ENCODE measurements around the gene CNIH3. TPM values are rescaled to one million over a fixed set of nuclear protein-coding genes. Genes with fewer than 3 reads are reported as not detected.

Gene CNIH3
- total RNA-seq, 2 donors from 2014 or later, result 0.36 to 7.2 TPM

DNA sequence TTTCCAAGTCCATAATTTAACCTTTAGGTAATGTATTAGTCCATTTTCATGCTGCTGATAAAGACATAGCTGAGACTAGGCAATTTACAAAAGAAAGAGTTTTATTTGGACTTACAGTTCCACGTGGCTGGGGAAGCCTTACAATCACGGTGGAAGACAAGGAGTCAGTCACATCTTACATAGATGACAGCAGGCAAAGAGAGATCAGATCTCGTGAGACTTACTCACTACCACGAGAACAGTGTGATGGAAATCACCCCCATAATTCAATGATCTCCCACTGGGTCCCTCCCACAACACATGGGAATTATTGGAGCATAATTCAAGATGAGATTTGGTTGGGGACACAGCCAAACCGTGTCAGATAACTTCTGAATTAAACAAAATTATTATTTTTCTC is 44.0 kb downstream of the CNIH3 start:
- DNase-seq (ENCODE audit: low spot score), result no peak
- H3K36me3 ChIP-seq, result no peaks in the 10 kb centered on the region
- no peaks in the 10 kb centered on the region for H3K27me3 ChIP-seq (replicated peaks; ENCODE audit: insufficient read depth)
- intact Hi-C loops (cut with DNase I), result no loop called here
- H3K27ac ChIP-seq, result no peak overlapping the region
- TF ChIP-seq, protein P1, sequence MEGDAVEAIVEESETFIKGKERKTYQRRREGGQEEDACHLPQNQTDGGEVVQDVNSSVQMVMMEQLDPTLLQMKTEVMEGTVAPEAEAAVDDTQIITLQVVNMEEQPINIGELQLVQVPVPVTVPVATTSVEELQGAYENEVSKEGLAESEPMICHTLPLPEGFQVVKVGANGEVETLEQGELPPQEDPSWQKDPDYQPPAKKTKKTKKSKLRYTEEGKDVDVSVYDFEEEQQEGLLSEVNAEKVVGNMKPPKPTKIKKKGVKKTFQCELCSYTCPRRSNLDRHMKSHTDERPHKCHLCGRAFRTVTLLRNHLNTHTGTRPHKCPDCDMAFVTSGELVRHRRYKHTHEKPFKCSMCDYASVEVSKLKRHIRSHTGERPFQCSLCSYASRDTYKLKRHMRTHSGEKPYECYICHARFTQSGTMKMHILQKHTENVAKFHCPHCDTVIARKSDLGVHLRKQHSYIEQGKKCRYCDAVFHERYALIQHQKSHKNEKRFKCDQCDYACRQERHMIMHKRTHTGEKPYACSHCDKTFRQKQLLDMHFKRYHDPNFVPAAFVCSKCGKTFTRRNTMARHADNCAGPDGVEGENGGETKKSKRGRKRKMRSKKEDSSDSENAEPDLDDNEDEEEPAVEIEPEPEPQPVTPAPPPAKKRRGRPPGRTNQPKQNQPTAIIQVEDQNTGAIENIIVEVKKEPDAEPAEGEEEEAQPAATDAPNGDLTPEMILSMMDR (IDR thresholded peaks at IDR 0.05), result no peak
- TF ChIP-seq POLR2AphosphoS5 (IDR thresholded peaks at IDR 0.05), result no peak
- no peak for TF ChIP-seq POLR2A (IDR thresholded peaks at IDR 0.05)
- WGBS, result 69% methylated on average over 5 of the region's 5 CpGs
- no peaks in the 10 kb centered on the region for H3K4me1 ChIP-seq (replicated peaks)
- no peaks in the 10 kb centered on the region for H3K9me3 ChIP-seq
- H3K4me3 ChIP-seq, result no peak overlapping the region

DNA sequence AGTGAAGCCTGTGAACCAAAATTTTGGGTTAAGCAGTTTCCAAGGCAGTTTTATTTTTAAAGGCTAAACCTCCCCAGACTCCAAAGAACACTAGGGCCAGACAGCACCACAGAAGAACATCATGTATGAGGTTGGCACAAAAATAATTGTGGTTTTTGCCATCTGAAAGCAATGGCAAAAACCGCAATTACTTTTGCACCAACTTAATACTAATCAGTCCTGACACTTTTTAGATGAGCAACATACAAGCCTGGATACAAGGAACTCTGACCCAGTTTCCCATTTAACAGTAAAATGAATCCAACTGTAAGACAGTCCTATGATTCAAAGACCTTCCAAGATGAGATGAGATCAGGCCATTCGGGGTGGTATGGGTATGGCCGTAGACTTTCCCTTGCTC is 46.8 kb downstream of the CNIH3 start:
- intact Hi-C loops (cut with DNase I), result no loop called here
- no peak overlapping the region for H3K27ac ChIP-seq
- no peak for DNase-seq (ENCODE audit: low spot score)
- no peaks in the 10 kb centered on the region for H3K27me3 ChIP-seq (replicated peaks; ENCODE audit: insufficient read depth)
- H3K9me3 ChIP-seq, result no peaks in the 10 kb centered on the region
- no peaks in the 10 kb centered on the region for H3K36me3 ChIP-seq
- H3K4me1 ChIP-seq (replicated peaks), result no peaks in the 10 kb centered on the region
- TF ChIP-seq, protein P1 (IDR thresholded peaks at IDR 0.05), result no peak
- no peak for TF ChIP-seq POLR2AphosphoS5 (IDR thresholded peaks at IDR 0.05)
- no peak for TF ChIP-seq POLR2A (IDR thresholded peaks at IDR 0.05)
- H3K4me3 ChIP-seq, result no peak overlapping the region
- WGBS, result 99% methylated on average over 3 of the region's 3 CpGs

DNA sequence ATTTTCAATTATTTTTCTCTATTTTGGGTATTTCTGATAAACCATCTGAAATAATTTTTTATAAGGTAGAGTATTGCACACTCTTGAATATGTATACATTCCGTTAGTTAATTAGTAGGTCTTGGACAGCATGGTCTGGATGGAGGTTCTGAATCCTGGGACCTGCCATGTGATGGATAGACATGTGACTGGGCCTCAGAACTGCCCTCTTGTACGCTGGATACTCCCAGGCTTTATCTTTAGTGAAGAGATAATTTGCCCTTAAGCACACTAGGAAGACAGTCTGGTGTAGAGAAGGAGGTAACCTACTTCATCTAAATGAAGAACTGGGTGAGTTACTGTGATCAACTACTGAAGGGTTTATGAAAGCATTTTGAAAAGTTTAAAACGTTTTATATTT is 48.9 kb downstream of the CNIH3 start:
- 76% methylated on average over 3 of the region's 3 CpGs for WGBS
- Histone ChIP-seq H3K36me3 (no peaks in the 10 kb centered on the region), H3K9me3 (no peaks in the 10 kb centered on the region), H3K4me3 (no peak overlapping the region), H3K27ac (no peak overlapping the region), H3K4me1 (replicated peaks) (no peaks in the 10 kb centered on the region), H3K27me3 (replicated peaks; ENCODE audit: insufficient read depth) (no peaks in the 10 kb centered on the region)
- no peak for DNase-seq (ENCODE audit: low spot score)
- no peak for TF ChIP-seq POLR2A (IDR thresholded peaks at IDR 0.05)
- TF ChIP-seq POLR2AphosphoS5 (IDR thresholded peaks at IDR 0.05), result no peak
- TF ChIP-seq, protein P1 (IDR thresholded peaks at IDR 0.05), result no peak
- intact Hi-C loops (cut with DNase I), result no loop called here

DNA sequence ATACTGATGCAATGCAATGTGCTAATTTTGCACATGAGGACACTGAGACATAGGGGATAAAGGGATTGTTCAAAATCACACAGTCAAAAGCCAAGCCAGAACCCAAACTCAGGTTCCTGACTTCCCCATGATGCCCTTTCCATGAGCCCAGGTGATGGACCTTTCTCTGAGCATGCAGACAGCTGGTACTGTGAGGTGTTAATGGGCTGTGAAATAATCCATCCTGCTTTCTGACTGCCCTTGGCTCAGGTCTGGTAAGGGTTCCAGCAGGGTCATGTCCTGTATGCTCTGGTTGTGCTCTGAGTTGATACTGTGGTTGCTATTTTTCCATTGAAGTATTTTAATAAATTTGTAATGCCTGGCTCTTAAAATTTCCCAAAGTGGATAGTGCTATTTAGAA is 50.0 kb downstream of the CNIH3 start:
- Histone ChIP-seq H3K36me3 (no peaks in the 10 kb centered on the region), H3K4me3 (no peak overlapping the region), H3K9me3 (no peaks in the 10 kb centered on the region), H3K4me1 (replicated peaks) (no peaks in the 10 kb centered on the region), H3K27ac (no peak overlapping the region), H3K27me3 (replicated peaks; ENCODE audit: insufficient read depth) (no peaks in the 10 kb centered on the region)
- intact Hi-C loops (cut with DNase I), result no loop called here
- DNase-seq (ENCODE audit: low spot score), result no peak
- TF ChIP-seq POLR2A (IDR thresholded peaks at IDR 0.05), result no peak
- TF ChIP-seq, protein P1 (IDR thresholded peaks at IDR 0.05), result no peak
- TF ChIP-seq POLR2AphosphoS5 (IDR thresholded peaks at IDR 0.05), result no peak

DNA sequence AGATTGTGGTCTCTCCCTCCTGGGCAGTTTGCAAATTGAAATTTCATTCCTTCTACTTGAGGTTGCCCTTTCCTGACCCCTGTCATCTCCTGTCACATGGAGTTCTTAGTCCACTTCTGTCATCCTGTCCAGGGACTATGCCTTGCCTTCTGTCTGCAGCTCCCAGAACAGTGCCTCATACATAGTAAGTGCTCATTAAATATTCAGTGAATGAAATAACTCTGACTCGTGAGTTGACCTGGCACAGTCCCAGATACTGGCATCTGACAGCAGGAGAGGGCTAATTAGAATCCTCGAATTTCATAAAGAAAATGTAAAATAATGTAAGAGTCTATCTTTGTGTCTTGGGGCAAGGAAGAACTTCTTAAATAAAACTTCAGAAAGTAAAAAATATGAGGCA is 50.8 kb downstream of the CNIH3 start:
- no peak overlapping the region for H3K27ac ChIP-seq
- WGBS, result 64% methylated on average over 2 of the region's 2 CpGs
- TF ChIP-seq POLR2A (IDR thresholded peaks at IDR 0.05), result no peak

More for the DNA sequence above, 50.8 kb downstream of the CNIH3 start:
- intact Hi-C loops (cut with DNase I), result no loop called here
- Histone ChIP-seq H3K4me1 (replicated peaks) (no peaks in the 10 kb centered on the region), H3K36me3 (no peaks in the 10 kb centered on the region), H3K27me3 (replicated peaks; ENCODE audit: insufficient read depth) (no peaks in the 10 kb centered on the region), H3K9me3 (no peaks in the 10 kb centered on the region), H3K4me3 (no peak overlapping the region)
- DNase-seq (ENCODE audit: low spot score), result no peak
